ENCODE results near the gene TESMIN.

TESMIN gene

DNA sequence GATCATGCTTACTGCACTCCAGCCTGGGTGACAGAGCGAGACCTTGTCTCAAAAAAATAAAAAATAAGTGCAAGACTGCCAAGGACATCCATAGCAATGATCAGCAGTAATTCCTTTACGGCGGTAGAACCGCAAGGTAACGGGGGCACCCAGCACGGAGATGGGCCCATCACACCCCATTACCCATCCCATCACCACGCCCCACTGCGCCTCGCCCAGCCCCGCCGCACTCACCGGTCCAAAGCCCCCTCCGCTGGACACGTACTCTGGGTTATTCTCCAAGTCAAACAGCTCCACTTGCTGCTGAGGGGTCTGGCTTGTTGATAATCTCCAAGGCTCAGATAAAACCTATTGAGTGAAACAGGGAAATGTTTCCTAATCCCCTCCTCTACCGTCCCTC, 8.7 kb upstream of the TESMIN start:
- DNase-seq = no peak

GRCh38 chr11:68757711-68758110, 6.4 kb upstream of the TESMIN start:
- DNase-seq = no peak

DNA sequence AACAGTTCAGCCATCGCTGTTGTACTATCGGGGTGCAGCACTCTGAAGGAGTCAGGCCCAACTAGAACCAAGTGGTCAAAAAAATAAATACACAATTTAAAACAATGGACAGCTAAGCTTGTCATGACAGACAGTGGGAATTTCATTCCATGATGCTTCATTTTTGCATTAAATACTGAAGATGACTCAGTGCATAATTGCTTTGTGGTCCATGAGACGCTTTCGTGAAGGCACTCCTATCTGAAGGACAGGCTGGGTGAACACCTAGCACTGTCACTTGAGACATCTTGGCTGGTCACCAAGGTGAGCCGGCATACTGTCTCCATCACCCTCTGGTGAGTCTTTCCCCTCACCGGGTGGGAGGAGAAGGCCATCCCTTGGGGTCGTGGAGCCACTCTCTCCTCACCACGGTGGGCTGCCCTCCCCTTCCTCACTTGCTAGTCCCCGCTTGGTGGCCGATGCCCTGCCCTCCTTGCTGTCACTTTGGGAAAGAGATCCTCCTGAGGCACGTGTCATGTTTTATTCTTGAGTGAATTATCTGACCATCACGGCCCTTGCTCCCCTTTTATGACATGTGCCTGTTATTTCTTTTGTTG, 4.9 kb upstream of the TESMIN start:
- DNase-seq = no peak

DNA sequence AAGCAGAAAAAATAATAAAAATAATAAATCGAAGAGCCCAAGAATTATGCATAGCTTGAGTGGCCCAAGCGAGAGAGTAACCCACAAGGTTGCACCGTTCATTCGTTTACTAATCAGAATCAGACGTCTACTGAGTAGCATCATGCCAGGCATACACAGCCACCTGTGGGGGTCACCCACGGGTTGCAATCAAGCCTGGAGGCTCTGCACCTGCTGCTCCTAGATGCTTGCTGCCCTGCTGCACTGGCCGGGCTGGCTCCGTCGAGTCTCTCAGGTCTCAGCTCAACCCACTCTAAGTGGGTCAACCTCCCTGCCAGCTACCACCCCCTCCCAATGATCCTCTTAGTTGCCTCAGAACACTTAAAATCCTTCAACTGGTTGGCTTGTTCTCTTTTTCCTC, 2.0 kb upstream of the TESMIN start:
- DNase-seq = no peak

GRCh38 chr11:68751004-68751325, 355 bp downstream of the TESMIN start:
- no peak for DNase-seq

- no peak for DNase-seq
These were observed 921 bp downstream of the TESMIN start for GRCh38 chr11:68750195-68751003.

DNA sequence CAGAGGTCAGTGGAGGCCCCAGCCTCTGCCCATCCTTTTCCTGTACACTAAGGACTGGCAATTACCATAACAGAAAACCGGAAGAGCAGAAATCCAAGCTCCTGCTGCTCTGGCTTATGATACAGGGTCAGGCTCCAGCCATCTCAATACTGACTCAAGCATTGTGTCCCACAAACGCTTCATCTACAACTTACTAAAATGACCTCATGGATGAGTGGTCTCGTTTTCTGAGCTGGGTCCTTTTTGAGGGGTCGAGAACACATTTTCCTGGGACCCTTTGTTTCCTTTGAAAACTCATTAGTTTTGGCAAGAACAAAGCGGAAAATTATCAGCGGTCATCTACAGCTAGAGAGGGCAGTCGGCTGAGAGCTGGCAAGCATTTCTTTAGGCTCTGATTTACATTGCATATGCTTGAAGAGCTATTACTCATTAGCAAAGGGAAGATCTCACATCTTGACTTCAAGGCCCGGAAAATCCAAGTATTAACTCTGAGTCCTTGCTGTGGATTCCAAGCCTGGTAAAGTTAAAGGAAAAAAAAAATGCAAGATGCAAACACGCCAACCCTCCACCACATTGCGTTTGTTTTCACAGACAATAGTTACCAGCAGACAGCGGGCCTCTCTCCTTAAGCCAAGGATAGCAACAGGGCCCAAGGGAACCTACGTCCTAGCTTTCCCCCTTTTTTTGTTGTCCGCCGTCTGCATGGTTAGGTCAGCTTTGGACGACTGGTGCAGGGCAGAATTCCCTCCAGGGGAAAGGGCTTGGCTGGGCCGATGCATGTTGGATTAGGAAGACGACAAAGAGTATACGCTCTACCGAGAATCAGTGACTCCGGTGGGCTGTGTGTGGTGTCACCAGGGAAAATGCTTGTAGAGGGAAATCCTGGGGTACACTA, 1.8 kb downstream of the TESMIN start:
- DNase-seq = no peak

DNA sequence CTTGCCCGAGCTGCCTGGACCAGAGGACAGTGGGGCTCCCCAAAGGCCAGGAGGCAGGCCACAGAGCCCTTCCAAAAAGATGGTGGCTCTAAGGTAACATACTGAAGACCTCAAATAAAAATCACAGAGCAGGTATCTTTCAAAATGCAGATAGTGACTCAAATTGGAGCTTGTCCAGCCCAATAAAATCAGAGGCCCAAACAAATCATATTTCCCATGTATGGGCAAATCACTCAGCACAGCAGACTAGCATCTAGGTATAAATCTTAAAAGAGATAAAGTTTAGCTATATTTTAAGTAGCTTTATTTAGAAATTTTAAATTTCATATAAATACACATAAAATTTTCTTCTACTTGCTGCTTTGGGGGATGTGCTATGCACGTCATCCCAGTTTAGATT, 3.3 kb downstream of the TESMIN start:
- no peak for DNase-seq

DNA sequence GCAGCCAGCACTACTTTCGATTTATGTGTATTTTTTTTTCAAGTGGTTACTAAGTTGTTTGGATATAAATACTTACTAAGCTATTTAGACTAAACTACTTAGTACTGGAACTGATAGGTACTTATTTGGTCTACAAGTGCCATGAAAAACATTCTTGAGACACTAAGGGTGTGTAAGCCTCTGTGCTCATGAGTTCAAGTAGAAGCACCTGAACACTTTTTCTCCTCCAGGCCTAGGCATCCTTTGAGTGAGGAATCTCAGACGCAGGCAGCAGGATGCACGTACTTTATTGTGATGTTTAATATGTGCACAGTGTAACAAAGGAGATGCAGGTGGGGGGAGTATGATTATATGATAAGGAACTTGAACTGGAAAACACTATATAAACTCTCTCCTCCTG, 7.8 kb downstream of the TESMIN start:
- no peak for DNase-seq

DNA sequence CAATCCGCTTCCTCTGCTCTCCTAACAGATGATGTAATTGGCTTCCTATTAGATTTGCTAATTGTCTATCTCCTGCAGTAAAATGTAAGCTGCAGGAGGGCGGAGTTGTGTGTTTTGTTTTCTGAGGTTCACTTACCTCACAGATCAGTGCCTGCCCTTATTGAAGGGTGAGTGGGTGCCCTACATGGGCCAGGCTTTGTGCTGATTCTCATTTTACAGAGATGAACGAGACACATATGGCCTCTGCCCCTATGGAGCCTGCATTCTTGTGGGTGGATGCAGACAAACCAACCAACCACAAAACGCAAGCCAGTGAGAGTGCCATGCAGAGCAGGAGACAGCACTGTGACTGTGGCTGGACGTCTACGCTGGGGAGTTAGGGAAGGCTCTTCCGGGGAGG, 9.9 kb downstream of the TESMIN start:
- no peak for DNase-seq

GRCh38 chr11:68735646-68736045, 15.7 kb downstream of the TESMIN start:
- DNase-seq = no peak

- no peak for DNase-seq
These were observed 16.2 kb downstream of the TESMIN start for GRCh38 chr11:68735125-68735524.

- no peak for DNase-seq
These were observed 17.2 kb downstream of the TESMIN start for GRCh38 chr11:68734111-68734510.

DNA sequence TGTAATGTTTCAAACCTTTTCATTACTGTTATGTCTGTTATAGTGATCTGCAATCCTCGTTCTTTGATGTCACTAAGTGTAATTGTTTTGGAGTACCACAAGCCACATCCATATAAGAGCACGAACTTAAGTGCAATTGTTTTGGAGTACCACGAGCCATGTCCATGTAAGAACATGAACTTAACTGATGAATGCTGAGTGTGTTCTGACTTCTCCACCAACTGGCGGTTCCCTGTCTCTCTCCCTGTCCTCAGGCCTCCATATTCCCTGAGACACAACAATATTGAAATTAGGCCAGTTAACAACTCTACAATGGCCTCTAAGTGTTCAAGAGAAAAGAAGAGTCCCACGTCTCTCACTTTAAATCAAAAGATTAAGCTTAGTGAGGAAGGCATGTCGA, 23.5 kb downstream of the TESMIN start:
- no peak for DNase-seq

DNA sequence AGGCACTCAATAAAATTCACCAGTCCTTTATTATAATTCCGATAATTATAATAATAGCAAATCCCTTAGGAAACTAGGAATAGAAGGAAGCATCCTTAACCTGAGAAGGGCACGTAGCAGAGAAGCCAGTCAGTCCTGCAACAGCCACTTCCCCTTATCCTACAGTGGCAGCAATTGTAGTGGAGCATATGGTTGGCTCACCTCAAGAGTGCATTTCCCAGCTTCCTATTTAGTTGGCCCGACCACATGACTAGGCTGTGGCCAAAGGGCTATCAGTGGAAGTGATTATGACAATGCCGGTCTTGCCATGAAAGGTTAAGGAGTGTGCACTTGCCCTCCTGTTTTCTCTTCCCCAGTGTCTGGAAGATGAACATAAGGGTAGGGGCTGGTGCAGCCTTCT, 27.0 kb downstream of the TESMIN start:
- no peak for DNase-seq

DNA sequence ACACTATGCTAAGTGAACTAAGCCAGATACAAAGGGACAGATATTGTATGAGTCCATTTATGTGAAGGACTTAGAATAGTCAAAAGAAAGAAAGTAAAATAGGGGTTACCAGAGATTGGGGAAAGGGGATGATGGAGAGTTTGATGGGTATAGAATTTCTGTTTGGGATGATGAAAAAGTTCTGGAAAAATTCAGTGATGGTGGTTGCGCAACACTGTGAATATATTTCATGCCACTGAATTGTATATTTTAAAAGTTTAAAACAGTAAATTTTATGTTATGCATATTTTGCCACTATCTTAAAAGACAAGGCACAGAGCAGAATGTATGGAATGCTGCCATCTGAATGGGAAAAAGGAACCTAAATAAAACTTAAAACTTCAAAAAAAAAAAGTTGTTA, 29.2 kb downstream of the TESMIN start:
- DNase-seq = no peak

GRCh38 chr11:68721075-68721474, 30.2 kb downstream of the TESMIN start:
- no peak for DNase-seq

DNA sequence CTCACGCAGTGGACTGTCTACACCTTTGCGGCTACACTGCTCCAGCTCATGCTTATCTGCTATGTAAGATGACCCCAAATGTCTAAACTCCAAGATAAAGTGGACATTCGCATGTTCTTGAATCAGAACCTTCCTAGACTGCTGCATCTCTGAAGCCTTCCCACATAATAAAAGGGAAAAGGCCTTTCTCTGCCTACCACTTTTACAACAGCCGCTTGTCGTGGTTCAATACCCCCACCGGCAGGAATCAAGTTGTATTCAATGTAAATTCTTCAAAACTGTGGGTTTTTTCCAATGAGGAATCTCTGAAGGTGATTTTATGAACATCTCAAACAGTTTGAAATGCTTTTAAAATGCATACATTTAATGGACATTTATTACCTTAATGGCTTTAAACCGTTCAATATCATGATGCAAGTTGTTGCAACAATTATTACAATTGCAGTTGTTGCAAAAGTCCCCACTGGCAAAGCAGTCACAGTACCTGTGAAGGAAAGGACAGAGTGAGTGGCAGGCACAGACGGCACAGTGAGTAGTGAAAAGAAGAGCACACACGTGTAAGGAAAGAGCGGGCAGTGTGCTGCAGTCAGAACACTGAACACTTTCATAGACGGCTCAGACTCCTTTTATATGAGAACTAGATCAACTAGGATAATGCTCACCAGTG, 35.7 kb downstream of the TESMIN start:
- DNase-seq = no peak

DNA sequence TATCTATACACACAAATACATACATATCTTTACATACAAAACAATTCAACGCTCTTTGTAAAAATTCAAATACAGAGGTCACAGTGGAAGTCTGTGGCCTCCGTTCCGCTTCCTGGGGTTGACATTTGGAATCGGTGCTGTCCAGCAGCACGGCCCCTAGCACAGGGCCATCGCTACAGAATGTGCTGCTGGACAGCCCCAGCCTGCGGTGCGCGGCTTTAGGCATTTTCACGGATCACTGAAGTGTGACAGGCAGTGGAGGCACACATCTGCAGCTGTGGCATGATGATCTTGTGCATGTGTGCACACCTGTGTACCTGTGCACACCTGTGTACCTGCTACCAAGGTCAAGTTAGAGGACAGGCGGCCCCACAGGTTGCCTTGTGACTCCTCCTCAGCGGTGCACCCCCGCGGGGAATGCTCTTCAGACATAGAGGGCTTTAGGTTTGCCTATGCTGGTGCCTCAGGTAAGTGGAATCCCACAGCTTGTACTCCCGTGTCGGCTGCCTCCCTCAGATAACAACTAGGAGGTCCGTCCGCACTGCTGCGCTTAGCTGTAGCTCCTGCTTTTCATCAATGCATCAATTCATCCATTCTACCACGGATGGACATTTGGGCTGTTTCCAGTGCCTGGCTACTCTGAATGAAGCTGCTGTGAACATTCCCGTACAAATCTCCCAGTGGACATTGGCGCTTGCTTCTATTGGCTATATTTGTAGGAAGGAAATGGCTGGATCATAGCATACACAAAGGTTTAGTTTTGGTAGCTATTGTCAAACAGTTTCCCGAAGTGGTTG, 37.1 kb downstream of the TESMIN start:
- DNase-seq = no peak

DNA sequence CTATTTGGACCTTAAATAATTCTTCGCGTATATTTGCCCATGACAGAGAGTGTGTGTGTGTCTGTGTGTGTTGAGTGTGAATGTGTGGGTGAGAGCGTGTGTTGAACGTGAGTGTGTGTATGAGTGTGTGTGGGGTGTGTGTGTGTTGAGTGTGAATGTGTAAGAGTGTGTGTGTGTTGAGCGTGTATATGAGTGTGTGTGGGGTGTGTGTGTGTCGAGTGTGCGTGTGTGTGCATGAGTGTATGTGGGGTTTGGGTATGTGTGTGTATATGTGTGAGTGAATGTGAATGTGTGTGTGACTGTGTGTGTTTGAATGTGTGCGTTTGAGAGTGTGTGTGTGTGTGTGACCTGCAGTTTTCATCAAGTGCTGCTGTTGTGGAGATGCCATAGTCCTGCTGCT, 40.2 kb downstream of the TESMIN start:
- no peak for DNase-seq

GRCh38 chr11:68710409-68710808, 40.9 kb downstream of the TESMIN start:
- no peak for DNase-seq

GRCh38 chr11:68709062-68709461, 42.3 kb downstream of the TESMIN start:
- DNase-seq = no peak

- DNase-seq = no peak
These were observed 43.8 kb downstream of the TESMIN start for GRCh38 chr11:68707527-68707926.

Measured in NCI-H446 (cell line).